Tibial artery (tissue), 4 donors: Measurements from ENCODE around the gene CYSLTR2.

Experiments used
- DNase-seq, 2 donors: peaks; one replicate each; pipeline ENCODE4 v3.0.0-alpha.2; 2019
- H3K27ac ChIP-seq, 2 donors: fragments of 200-600 bp; sonication (generic) in 1 of 2; 1 replicate in 1 of 2; 2 replicates in 1 of 2; pipeline ENCODE4 v1.5.1; 2018 to 2019; ENCODE audit warnings: mild to moderate bottlenecking in 1 of 2
- H3K27me3 ChIP-seq, 2 donors: fragments of 200-600 bp; sonication (generic) in 1 of 2; one replicate each; pipeline versions ENCODE4 v1.5.1 to v1.6.0; 2016 to 2019
- H3K36me3 ChIP-seq, 3 donors: fragments of 200-600 bp; sonication (generic) in 2 of 3; one replicate each; pipeline ENCODE4 v1.5.1; 2016 to 2019; ENCODE audit warnings: mild to moderate bottlenecking in 2 of 3
- H3K4me1 ChIP-seq, 4 donors: fragments of 200-600 bp; sonication (generic) in 2 of 4; 1 replicate in 3 of 4; 2 replicates in 1 of 4; pipeline ENCODE4 v1.5.1; 2016 to 2019
- H3K4me3 ChIP-seq, 2 donors: fragments of 200-600 bp; sonication (generic) in 1 of 2; 1 replicate in 1 of 2; 2 replicates in 1 of 2; pipeline ENCODE4 v1.5.1; 2018 to 2019; ENCODE audit warnings: mild to moderate bottlenecking in 2 of 2
- H3K9me3 ChIP-seq, 3 donors: fragments of 200-600 bp; sonication (generic) in 1 of 3; one replicate each; pipeline ENCODE4 v1.5.1; 2016 to 2019
- CTCF ChIP-seq, 2 experiments: fragments of 200-600 bp in 1 of 2; fragments of 450-650 bp in 1 of 2; IDR thresholded peaks; one replicate each; pipeline ENCODE4 v1.5.1; 2017 to 2019; ENCODE audit warnings: antibody characterized with exemption in 2 of 2, mild to moderate bottlenecking in 1 of 2, moderate library complexity in 1 of 2
- intact Hi-C: fragments of 100-400 bp; cut with DNase I; formaldehyde crosslinking; loops from one replicate; pipeline ENCODE4 v1.15.0; 2023; ENCODE audit warnings: low total_unique reads

Gene CYSLTR2

GRCh38 chr13:48737689-48738088 lies 84.0 kb downstream of the CYSLTR2 start:
- Histone ChIP-seq H3K36me3 (no peaks in the 10 kb centered on the region), H3K9me3 (no peaks in the 10 kb centered on the region), H3K4me1 (no peaks in the 10 kb centered on the region), H3K4me3 (no peak overlapping the region), H3K27me3 (no peaks in the 10 kb centered on the region), H3K27ac (no peak overlapping the region)
- no peak for TF ChIP-seq CTCF (IDR thresholded peaks at IDR 0.05)
- intact Hi-C loops, result no loop called here
- no peak for DNase-seq

GRCh38 chr13:48738311-48738710 lies 84.6 kb downstream of the CYSLTR2 start:
- DNase-seq, result no peak
- H3K4me3 ChIP-seq, result no peak overlapping the region
- H3K9me3 ChIP-seq, result no peaks in the 10 kb centered on the region
- intact Hi-C loops, result no loop called here
- TF ChIP-seq CTCF (IDR thresholded peaks at IDR 0.05), result no peak
- H3K4me1 ChIP-seq, result no peaks in the 10 kb centered on the region
- no peaks in the 10 kb centered on the region for H3K36me3 ChIP-seq
- no peak overlapping the region for H3K27ac ChIP-seq
- H3K27me3 ChIP-seq, result no peaks in the 10 kb centered on the region

- H3K4me1 ChIP-seq, result no peaks in the 10 kb centered on the region
- no peak for TF ChIP-seq CTCF (IDR thresholded peaks at IDR 0.05)
- no peaks in the 10 kb centered on the region for H3K36me3 ChIP-seq
- no peaks in the 10 kb centered on the region for H3K27me3 ChIP-seq
- intact Hi-C loops, result no loop called here
- no peak overlapping the region for H3K4me3 ChIP-seq
- no peak overlapping the region for H3K27ac ChIP-seq
- H3K9me3 ChIP-seq, result no peaks in the 10 kb centered on the region
- DNase-seq, result no peak
Observed at GRCh38 chr13:48739386-48739964, 85.7 kb downstream of the CYSLTR2 start.

DNA sequence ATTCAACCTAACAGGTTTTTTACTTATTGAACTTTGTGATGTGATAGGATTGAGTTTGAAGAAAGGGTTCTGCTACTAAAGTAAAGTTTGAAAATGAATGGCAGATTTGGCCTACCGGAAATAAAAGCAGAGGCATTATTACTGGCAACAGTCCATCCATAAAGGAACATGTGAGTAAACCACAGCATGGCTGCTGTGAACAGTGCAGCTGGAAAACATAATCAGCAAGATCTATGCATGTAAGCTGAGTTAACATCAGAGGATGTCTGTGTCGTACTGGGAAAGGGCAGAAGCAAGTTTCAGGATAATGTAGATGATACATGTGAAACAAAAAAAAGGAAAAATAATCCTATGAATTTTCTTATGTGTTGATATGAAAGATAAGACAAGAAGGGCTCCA lies 87.6 kb downstream of the CYSLTR2 start:
- Histone ChIP-seq H3K27me3 (no peaks in the 10 kb centered on the region), H3K27ac (no peak overlapping the region), H3K4me3 (no peak overlapping the region), H3K9me3 (no peaks in the 10 kb centered on the region), H3K4me1 (no peaks in the 10 kb centered on the region), H3K36me3 (no peaks in the 10 kb centered on the region)
- no peak for DNase-seq
- intact Hi-C loops, result no loop called here
- TF ChIP-seq CTCF (IDR thresholded peaks at IDR 0.05), result no peak

DNA sequence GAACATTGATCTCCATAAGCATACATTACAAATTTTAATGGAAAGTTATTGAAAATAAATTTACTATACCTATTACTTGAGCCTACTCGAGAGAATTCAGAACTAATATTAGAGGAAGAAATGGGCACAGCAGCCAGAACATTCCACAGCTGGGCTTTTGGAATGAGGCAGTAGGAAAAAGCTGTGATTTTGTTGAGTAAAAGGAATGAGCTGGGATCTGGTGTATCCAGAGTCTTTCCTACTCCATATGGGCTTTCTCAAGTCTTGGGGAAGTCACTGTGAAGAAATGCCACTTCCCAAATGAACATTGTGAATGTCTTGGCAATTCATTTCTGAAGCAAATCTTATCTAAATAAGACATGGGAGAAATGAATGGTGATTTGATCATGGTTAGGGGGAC lies 93.1 kb downstream of the CYSLTR2 start:
- H3K27ac ChIP-seq, result no peak overlapping the region
- no peaks in the 10 kb centered on the region for H3K9me3 ChIP-seq
- no peaks in the 10 kb centered on the region for H3K27me3 ChIP-seq
- peaks cover 0 to 24% (median 14%) of the 10 kb centered on the region in 4 donors for H3K4me1 ChIP-seq
- intact Hi-C loops, result no loop called here
- no peak for DNase-seq
- TF ChIP-seq CTCF (IDR thresholded peaks at IDR 0.05), result no peak
- no peak overlapping the region for H3K4me3 ChIP-seq
- H3K36me3 ChIP-seq, result no peaks in the 10 kb centered on the region

- no peaks in the 10 kb centered on the region for H3K9me3 ChIP-seq
- intact Hi-C loops, result no loop called here
- peaks cover 0 to 24% (median 14%) of the 10 kb centered on the region in 4 donors for H3K4me1 ChIP-seq
- H3K27me3 ChIP-seq, result no peaks in the 10 kb centered on the region
- no peak overlapping the region for H3K4me3 ChIP-seq
- DNase-seq, result no peak
- H3K27ac ChIP-seq, result no peak overlapping the region
- no peak for TF ChIP-seq CTCF (IDR thresholded peaks at IDR 0.05)
- H3K36me3 ChIP-seq, result no peaks in the 10 kb centered on the region
Observed at GRCh38 chr13:48748681-48749080, 95.0 kb downstream of the CYSLTR2 start.
